Measurements from ENCODE around the gene GABRR2. TPM values are rescaled to one million over a fixed set of nuclear protein-coding genes. Genes with fewer than 3 reads are reported as not detected.
A peak's percentile ranks its signal among the peaks of the same experiment; 100 is the strongest.

Gene GABRR2
- total RNA-seq, 1 donor from 2014 or later, result 0.12 TPM

- DNase-seq (ENCODE audit: low read depth), result no peak
- TF ChIP-seq CTCF (conservative IDR thresholded peaks at IDR 0.05; ENCODE audit: low read depth, low read length), result no peak
- no peak overlapping the region for H3K4me3 ChIP-seq (ENCODE audit: low read depth, low read length)
These were observed 41.6 kb upstream of the GABRR2 start for GRCh38 chr6:89356642-89357170.

- TF ChIP-seq CTCF (conservative IDR thresholded peaks at IDR 0.05; ENCODE audit: low read depth, low read length), result no peak
- DNase-seq (ENCODE audit: low read depth), result no peak
- no peak overlapping the region for H3K4me3 ChIP-seq (ENCODE audit: low read depth, low read length)
These were observed 40.6 kb upstream of the GABRR2 start for GRCh38 chr6:89355511-89356194.

GRCh38 chr6:89353702-89354392 is 38.7 kb upstream of the GABRR2 start:
- no peak for DNase-seq (ENCODE audit: low read depth)
- TF ChIP-seq CTCF (conservative IDR thresholded peaks at IDR 0.05; ENCODE audit: low read depth, low read length), result no peak
- H3K4me3 ChIP-seq (ENCODE audit: low read depth, low read length), result no peak overlapping the region

GRCh38 chr6:89353118-89353556 is 38.0 kb upstream of the GABRR2 start:
- TF ChIP-seq CTCF (conservative IDR thresholded peaks at IDR 0.05; ENCODE audit: low read depth, low read length), result no peak
- peak overlapping the region; percentile 78 for H3K4me3 ChIP-seq (ENCODE audit: low read depth, low read length)
- DNase-seq (ENCODE audit: low read depth), result no peak

GRCh38 chr6:89352278-89353117 is 37.4 kb upstream of the GABRR2 start, which contains the start of gene UBE2J1:
Gene UBE2J1, minus strand, starts transcription at chr6:89352722. Its CDS starts 153 bp downstream, at chr6:89352569.
- TF ChIP-seq CTCF (conservative IDR thresholded peaks at IDR 0.05; ENCODE audit: low read depth, low read length), result no peak
- peak within 1 kb of the TSS; percentile 78 for H3K4me3 ChIP-seq (ENCODE audit: low read depth, low read length)
- no peak for DNase-seq (ENCODE audit: low read depth)

DNA sequence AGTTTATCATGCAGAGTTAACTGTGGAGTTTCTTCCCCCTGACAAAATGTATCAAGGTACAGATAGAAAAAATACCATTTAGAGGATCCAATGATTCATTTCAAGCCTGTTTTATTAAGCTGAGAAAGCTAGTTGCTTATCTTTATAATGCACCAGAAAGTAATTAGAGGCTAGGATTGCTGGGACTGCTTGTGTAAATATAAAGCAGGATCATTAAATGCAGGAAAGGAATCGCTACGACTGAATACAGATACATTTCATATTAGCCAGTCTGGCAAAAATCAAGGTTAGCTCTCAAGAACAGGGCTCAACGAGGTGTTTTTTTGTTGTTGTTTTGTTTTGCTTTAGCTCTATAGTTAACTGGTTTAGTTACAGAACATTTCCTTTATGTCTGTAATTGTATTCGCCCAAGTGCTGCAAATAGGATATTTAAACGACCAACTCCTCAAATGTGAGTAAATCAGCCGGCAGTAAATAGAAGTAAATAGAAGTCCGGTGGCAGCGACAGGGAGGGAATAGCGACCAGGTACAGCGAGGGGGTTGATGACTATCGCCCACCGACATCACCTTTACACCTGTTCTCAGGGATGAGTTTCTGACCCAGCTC is 36.7 kb upstream of the GABRR2 start:
- DNase-seq (ENCODE audit: low read depth), result no peak
- TF ChIP-seq CTCF (conservative IDR thresholded peaks at IDR 0.05; ENCODE audit: low read depth, low read length), result no peak

More for the DNA sequence above, 36.7 kb upstream of the GABRR2 start:
- H3K4me3 ChIP-seq (ENCODE audit: low read depth, low read length), result peak overlapping the region; percentile 78
